ENCODE measurements around the gene ECPAS. TPM values are rescaled to one million over a fixed set of nuclear protein-coding genes. Genes with fewer than 3 reads are reported as not detected.
"Not testable (repeated sequence)": the region's sequence is repeated elsewhere in the genome, so short reads cannot be mapped to it uniquely, and the experiment has no call there.

Gene ECPAS
- total RNA-seq, 1 experiment from 2014 or later, result 123 TPM

GRCh38 chr9:111524731-111525055 lies 40.5 kb upstream of the ECPAS start:
- H4K20me1 ChIP-seq (ENCODE audit: insufficient read depth), result no peaks in the 10 kb centered on the region
- H3K4me3 ChIP-seq, result peak overlapping the region; percentile 57; the same call in 1 of the 2 replicates
- H3K27ac ChIP-seq, result no peak overlapping the region
- H3K79me2 ChIP-seq (ENCODE audit: low read depth), result no peaks in the 10 kb centered on the region
- H3K4me1 ChIP-seq (replicated peaks; ENCODE audit: insufficient read depth), result no peaks in the 10 kb centered on the region
- peaks cover 5% of the 10 kb centered on the region; the same call in 1 of the 2 replicates for H3K9me3 ChIP-seq (ENCODE audit: insufficient read depth, low read depth)
- no peaks in the 10 kb centered on the region; the same call in 1 of the 2 replicates for H3K36me3 ChIP-seq (ENCODE audit: low read depth)
- H3K4me2 ChIP-seq, result peak overlapping the region; percentile 78
- H3F3A ChIP-seq (ENCODE audit: insufficient read depth, low read depth), result no peaks in the 10 kb centered on the region
- POLR2A ChIA-PET (ENCODE audit: unreplicated experiment), result no interaction called here
- CTCF ChIA-PET, result interaction anchor here (0.6 to 0.7 kb wide), 2 partner anchors 52 to 588 kb away, joined by 3 to 7 read pairs; no protein-coding TSS in a partner anchor
- peaks cover 9% of the 10 kb centered on the region; the same call in 1 of the 2 replicates for H3K27me3 ChIP-seq (ENCODE audit: insufficient read depth, low read depth)
- H3K9me2 ChIP-seq (ENCODE audit: insufficient read depth), result no peaks in the 10 kb centered on the region
- TF ChIP-seq EZH2 (IDR thresholded peaks at IDR 0.05; ENCODE audit: low read depth) (no peak), CTCF (conservative IDR thresholded peaks at IDR 0.05) (no peak)
- H2AFZ ChIP-seq, result peak overlapping the region; percentile 80
- no peak for DNase-seq
- intact Hi-C loops (cut with micrococcal nuclease; ENCODE audit: unreplicated experiment), result no loop called here
- no TSS peak for BruUV-seq (replicated peaks)

GRCh38 chr9:111516061-111516465 lies 31.9 kb upstream of the ECPAS start:
- Histone ChIP-seq H3K4me1 (replicated peaks; ENCODE audit: insufficient read depth) (no peaks in the 10 kb centered on the region), H2AFZ (no peak overlapping the region), H3K4me2 (no peak overlapping the region), H3K79me2 (ENCODE audit: low read depth) (no peaks in the 10 kb centered on the region), H3K36me3 (ENCODE audit: low read depth) (no peaks in the 10 kb centered on the region), H3K9me3 (ENCODE audit: insufficient read depth, low read depth) (no peaks in the 10 kb centered on the region), H3K27ac (no peak overlapping the region), H3K27me3 (ENCODE audit: insufficient read depth, low read depth) (no peaks in the 10 kb centered on the region), H4K20me1 (ENCODE audit: insufficient read depth) (no peaks in the 10 kb centered on the region), H3F3A (ENCODE audit: insufficient read depth, low read depth) (no peaks in the 10 kb centered on the region), H3K4me3 (no peak overlapping the region), H3K9me2 (ENCODE audit: insufficient read depth) (no peaks in the 10 kb centered on the region)
- no TSS peak for BruUV-seq (replicated peaks)
- CTCF ChIA-PET, result no interaction called here
- POLR2A ChIA-PET (ENCODE audit: unreplicated experiment), result no interaction called here
- TF ChIP-seq EZH2 (IDR thresholded peaks at IDR 0.05; ENCODE audit: low read depth) (no peak), CTCF (conservative IDR thresholded peaks at IDR 0.05) (no peak)
- intact Hi-C loops (cut with micrococcal nuclease; ENCODE audit: unreplicated experiment), result no loop called here
- peak in 1 of 2 experiments; percentile 41 for DNase-seq

- no peaks in the 10 kb centered on the region for H3F3A ChIP-seq (ENCODE audit: insufficient read depth, low read depth)
- no peak overlapping the region for H2AFZ ChIP-seq
- no peak for DNase-seq
- no peak overlapping the region for H3K4me3 ChIP-seq
- H3K4me2 ChIP-seq, result no peak overlapping the region
- no peaks in the 10 kb centered on the region for H4K20me1 ChIP-seq (ENCODE audit: insufficient read depth)
- no peaks in the 10 kb centered on the region for H3K79me2 ChIP-seq (ENCODE audit: low read depth)
- H3K27me3 ChIP-seq (ENCODE audit: insufficient read depth, low read depth), result no peaks in the 10 kb centered on the region
- H3K27ac ChIP-seq, result no peak overlapping the region
- no peaks in the 10 kb centered on the region for H3K9me2 ChIP-seq (ENCODE audit: insufficient read depth)
- ChIA-PET POLR2A (ENCODE audit: unreplicated experiment) (no interaction called here), CTCF (no interaction called here)
- BruUV-seq (replicated peaks), result no TSS peak
- no peaks in the 10 kb centered on the region for H3K36me3 ChIP-seq (ENCODE audit: low read depth)
- no peaks in the 10 kb centered on the region for H3K4me1 ChIP-seq (replicated peaks; ENCODE audit: insufficient read depth)
- intact Hi-C loops (cut with micrococcal nuclease; ENCODE audit: unreplicated experiment), result no loop called here
- TF ChIP-seq EZH2 (IDR thresholded peaks at IDR 0.05; ENCODE audit: low read depth) (no peak), CTCF (conservative IDR thresholded peaks at IDR 0.05) (no peak)
- H3K9me3 ChIP-seq (ENCODE audit: insufficient read depth, low read depth), result peaks cover 3% of the 10 kb centered on the region; the same call in 1 of the 2 replicates
These were observed 30.8 kb upstream of the ECPAS start for GRCh38 chr9:111514967-111515366.

GRCh38 chr9:111511581-111511980 lies 27.4 kb upstream of the ECPAS start:
- DNase-seq; CTCF ChIA-PET; intact Hi-C loops (cut with micrococcal nuclease; ENCODE audit: unreplicated experiment): not testable (repeated sequence)

More at GRCh38 chr9:111511581-111511980, 27.4 kb upstream of the ECPAS start:
- H3K27ac ChIP-seq; H3K4me2 ChIP-seq; H2AFZ ChIP-seq; H3K4me3 ChIP-seq; H3F3A ChIP-seq (ENCODE audit: insufficient read depth, low read depth); H3K36me3 ChIP-seq (ENCODE audit: low read depth); H3K79me2 ChIP-seq (ENCODE audit: low read depth); POLR2A ChIA-PET (ENCODE audit: unreplicated experiment); BruUV-seq (replicated peaks); H3K9me2 ChIP-seq (ENCODE audit: insufficient read depth); H3K27me3 ChIP-seq (ENCODE audit: insufficient read depth, low read depth); H3K9me3 ChIP-seq (ENCODE audit: insufficient read depth, low read depth); H3K4me1 ChIP-seq (replicated peaks; ENCODE audit: insufficient read depth); H4K20me1 ChIP-seq (ENCODE audit: insufficient read depth): not testable (repeated sequence)

Data from PC-9 (cell line).